KMS-11 (cell line): ENCODE measurements around the gene AKAP13.

ENCODE experiments used
- H2AFZ ChIP-seq: fragments of 200-600 bp; sonication (generic); 2 replicates; pipeline ENCODE4 v1.6.1; 2016; ENCODE audit warnings: antibody characterized with exemption, mixed run types, low read depth
- H3K27ac ChIP-seq: fragments of 200-600 bp; sonication (generic); 2 replicates; pipeline ENCODE4 v1.6.1; 2016; ENCODE audit warnings: mild to moderate bottlenecking, mixed run types
- H3K27me3 ChIP-seq: fragments of 200-600 bp; sonication (generic); 2 replicates; pipeline ENCODE4 v1.6.1; 2017; ENCODE audit warnings: mild to moderate bottlenecking, low read depth, mixed run types, moderate library complexity; ENCODE audit not compliant: insufficient read depth
- H3K36me3 ChIP-seq: fragments of 200-600 bp; sonication (generic); 2 replicates; pipeline ENCODE4 v1.6.1; 2017; ENCODE audit warnings: mild to moderate bottlenecking, mixed run types; ENCODE audit not compliant: insufficient read depth
- H3K4me1 ChIP-seq: fragments of 200-600 bp; sonication (generic); 2 replicates; pipeline ENCODE4 v1.6.1; 2016; ENCODE audit warnings: mild to moderate bottlenecking, low read depth, mixed run types; ENCODE audit not compliant: poor library complexity, severe bottlenecking
- H3K4me2 ChIP-seq: fragments of 200-600 bp; sonication (generic); 2 replicates; pipeline ENCODE4 v1.7.0; 2016; ENCODE audit warnings: mild to moderate bottlenecking, mixed run types
- H3K4me3 ChIP-seq: fragments of 200-600 bp; sonication (generic); IDR thresholded peaks from 2 replicates; pipeline ENCODE4 v1.6.1; 2017; ENCODE audit warnings: low read depth, low read length, mixed read lengths; ENCODE audit not compliant: insufficient read depth
- H3K79me2 ChIP-seq: fragments of 200-600 bp; sonication (generic); 2 replicates; pipeline ENCODE4 v1.6.1; 2016; ENCODE audit warnings: low read depth, mixed run types; ENCODE audit not compliant: insufficient read depth
- H3K9ac ChIP-seq: fragments of 200-600 bp; sonication (generic); 2 replicates; pipeline ENCODE4 v1.6.1; 2016; ENCODE audit warnings: mild to moderate bottlenecking, mixed run types
- H4K20me1 ChIP-seq: fragments of 200-600 bp; sonication (generic); 2 replicates; pipeline ENCODE4 v1.6.1; 2016; ENCODE audit warnings: mild to moderate bottlenecking, mixed run types; ENCODE audit not compliant: insufficient read depth
- CTCF ChIP-seq: fragments of 200-600 bp; sonication (generic); conservative IDR thresholded peaks from 2 replicates; pipeline ENCODE4 v1.6.1; 2017; ENCODE audit warnings: low read depth, mild to moderate bottlenecking, antibody characterized with exemption, low read length, moderate library complexity, mixed read lengths

Gene AKAP13

GRCh38 chr15:85545752-85546151 lies 165.3 kb downstream of the AKAP13 start:
- Histone ChIP-seq H3K27ac (no peak overlapping the region), H3K4me3 (no peak overlapping the region), H3K9ac (no peak overlapping the region)

GRCh38 chr15:85547386-85547785 lies 167.0 kb downstream of the AKAP13 start:
- no peaks in the 10 kb centered on the region for H4K20me1 ChIP-seq
- no peaks in the 10 kb centered on the region for H3K36me3 ChIP-seq
- no peaks in the 10 kb centered on the region for H3K27me3 ChIP-seq
- no peak overlapping the region for H3K27ac ChIP-seq
- peaks cover 12% of the 10 kb centered on the region for H3K4me1 ChIP-seq
- TF ChIP-seq CTCF, result no peak
- no peaks in the 10 kb centered on the region for H3K79me2 ChIP-seq
- no peak overlapping the region for H3K9ac ChIP-seq
- H3K4me2 ChIP-seq, result no peak overlapping the region
- H2AFZ ChIP-seq, result no peak overlapping the region
- H3K4me3 ChIP-seq, result no peak overlapping the region

More at GRCh38 chr15:85545752-85546151, 165.3 kb downstream of the AKAP13 start:
- H3K4me2 ChIP-seq, result no peak overlapping the region
- no peaks in the 10 kb centered on the region for H3K79me2 ChIP-seq
- no peak for TF ChIP-seq CTCF
- H3K27me3 ChIP-seq, result no peaks in the 10 kb centered on the region
- peaks cover 12% of the 10 kb centered on the region for H3K4me1 ChIP-seq
- H3K36me3 ChIP-seq, result no peaks in the 10 kb centered on the region
- no peak overlapping the region for H2AFZ ChIP-seq
- no peaks in the 10 kb centered on the region for H4K20me1 ChIP-seq

- H4K20me1 ChIP-seq, result no peaks in the 10 kb centered on the region
- H2AFZ ChIP-seq, result no peak overlapping the region
- H3K9ac ChIP-seq, result no peak overlapping the region
- H3K27ac ChIP-seq, result no peak overlapping the region
- peaks cover 26% of the 10 kb centered on the region for H3K4me1 ChIP-seq
- no peak overlapping the region for H3K4me3 ChIP-seq
- H3K79me2 ChIP-seq, result no peaks in the 10 kb centered on the region
- H3K27me3 ChIP-seq, result no peaks in the 10 kb centered on the region
- no peak for TF ChIP-seq CTCF
- H3K36me3 ChIP-seq, result no peaks in the 10 kb centered on the region
- H3K4me2 ChIP-seq, result no peak overlapping the region
Measured at GRCh38 chr15:85550283-85550682, 169.9 kb downstream of the AKAP13 start.

GRCh38 chr15:85551221-85551832 lies 170.9 kb downstream of the AKAP13 start:
- H3K27me3 ChIP-seq, result no peaks in the 10 kb centered on the region
- H3K9ac ChIP-seq, result no peak overlapping the region
- no peak overlapping the region for H3K27ac ChIP-seq
- no peaks in the 10 kb centered on the region for H3K79me2 ChIP-seq
- no peak for TF ChIP-seq CTCF
- H3K36me3 ChIP-seq, result no peaks in the 10 kb centered on the region
- H3K4me1 ChIP-seq, result peaks cover 36% of the 10 kb centered on the region
- no peak overlapping the region for H3K4me2 ChIP-seq
- 0 out of 2 replicates have a peak, but pooled peaks cover 5% of the 10 kb centered on the region for H4K20me1 ChIP-seq
- no peak overlapping the region for H2AFZ ChIP-seq
- no peak overlapping the region for H3K4me3 ChIP-seq
